Mesendoderm (in vitro differentiated cells): ENCODE data around the gene SMAP2.

ENCODE experiments used
- DNase-seq: peaks from one replicate; pipeline ENCODE4 v3.0.0; 2013
- H2AK5ac ChIP-seq: 2 replicates; pipeline ENCODE4 v1.6.1; 2013; ENCODE audit warnings: low read length, inconsistent platforms
- H2BK120ac ChIP-seq: 2 replicates; pipeline ENCODE4 v1.6.1; 2013; ENCODE audit warnings: low read depth, mild to moderate bottlenecking, low read length, moderate library complexity, mixed read lengths
- H2BK15ac ChIP-seq: replicated peaks from 2 replicates; pipeline ENCODE4 v1.6.1; 2013; ENCODE audit warnings: low read depth, mild to moderate bottlenecking, moderate library complexity
- H2BK5ac ChIP-seq: 2 replicates; pipeline ENCODE4 v1.6.1; 2013; ENCODE audit warnings: low read length, inconsistent platforms
- H3K18ac ChIP-seq: 2 replicates; pipeline ENCODE4 v1.6.1; 2013; ENCODE audit warnings: mild to moderate bottlenecking, low read length, mixed read lengths
- H3K23ac ChIP-seq: one replicate; pipeline ENCODE4 v1.6.1; 2013; ENCODE audit warnings: low read length
- H3K27ac ChIP-seq: 2 replicates; pipeline ENCODE4 v1.5.1; 2013; ENCODE audit warnings: low read depth, mild to moderate bottlenecking, inconsistent platforms, low read length, moderate library complexity
- H3K27me3 ChIP-seq: 2 replicates; pipeline ENCODE4 v1.6.1; 2013; ENCODE audit warnings: low read length, control low read depth, mild to moderate bottlenecking, inconsistent platforms; ENCODE audit not compliant: insufficient read depth, poor library complexity
- H3K36me3 ChIP-seq: 2 replicates; pipeline ENCODE4 v1.6.1; 2013; ENCODE audit warnings: low read length, inconsistent platforms; ENCODE audit not compliant: control insufficient read depth, insufficient read depth
- H3K4ac ChIP-seq: one replicate; pipeline ENCODE4 v1.6.1; 2013; ENCODE audit warnings: low read depth, mild to moderate bottlenecking, low read length, moderate library complexity
- H3K4me1 ChIP-seq: 2 replicates; pipeline ENCODE4 v1.6.1; 2013; ENCODE audit warnings: low read depth, low read length, inconsistent platforms; ENCODE audit not compliant: control insufficient read depth
- H3K4me2 ChIP-seq: 2 replicates; pipeline ENCODE4 v1.6.1; 2013; ENCODE audit warnings: low read length
- H3K4me3 ChIP-seq: 2 replicates; pipeline ENCODE4 v1.5.1; 2013; ENCODE audit warnings: mild to moderate bottlenecking, low read length
- H3K56ac ChIP-seq: one replicate; pipeline ENCODE4 v1.6.1; 2013; ENCODE audit warnings: low read length
- H3K79me1 ChIP-seq: 2 replicates; pipeline ENCODE4 v1.6.1; 2013; ENCODE audit warnings: low read length, inconsistent platforms
- H3K79me2 ChIP-seq: 2 replicates; pipeline ENCODE4 v1.6.1; 2013; ENCODE audit warnings: mild to moderate bottlenecking, low read length; ENCODE audit not compliant: control insufficient read depth, insufficient read depth
- H3K9ac ChIP-seq: 2 replicates; pipeline ENCODE4 v1.6.1; 2013; ENCODE audit warnings: low read length, inconsistent platforms
- H4K5ac ChIP-seq: one replicate; pipeline ENCODE4 v1.6.1; 2013; ENCODE audit warnings: low read length
- H4K8ac ChIP-seq: one replicate; pipeline ENCODE4 v1.6.1; 2013; ENCODE audit warnings: low read depth, mild to moderate bottlenecking, control low read depth, low read length, moderate library complexity
- WGBS: extraction: QIAGEN DNeasy Blood & Tissue Kit; methylation state at CpG from one replicate; pipeline ENCODE4 v1.1.7; 2013; ENCODE audit warnings: low lambda C conversion rate, missing lambda C conversion rate; ENCODE audit not compliant: insufficient coverage; ENCODE audit errors: extremely low coverage; 5-methylcytosine and 5-hydroxymethylcytosine counted together

The SMAP2 gene

DNA sequence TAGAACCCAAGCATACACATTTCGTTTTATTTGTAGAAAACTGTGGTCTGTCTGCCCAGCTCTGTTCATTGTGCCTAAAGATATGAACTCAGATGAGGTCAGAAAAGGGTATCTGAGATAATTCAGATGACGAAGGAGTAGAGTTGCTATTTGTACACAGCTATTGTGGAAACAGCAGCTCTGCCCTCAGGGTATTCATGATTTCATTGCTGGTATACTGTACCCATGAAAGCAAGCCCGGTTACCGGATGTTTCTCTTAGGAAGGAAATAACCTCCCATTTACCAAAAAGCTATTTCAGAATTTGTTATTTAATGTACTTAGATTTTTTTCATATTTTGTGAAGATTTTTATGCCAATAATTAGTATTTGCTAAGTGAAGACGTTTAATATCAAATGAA lies 37.8 kb downstream of the SMAP2 start:
- Histone ChIP-seq H2BK120ac (no peak overlapping the region), H2BK5ac (no peak overlapping the region), H3K4me3 (no peak overlapping the region), H3K4ac (no peak overlapping the region), H3K23ac (no peak overlapping the region), H3K4me1 (no peaks in the 10 kb centered on the region), H2BK15ac (no peak overlapping the region), H3K79me1 (no peaks in the 10 kb centered on the region), H3K18ac (no peak overlapping the region), H3K36me3 (no peaks in the 10 kb centered on the region), H3K27ac (no peak overlapping the region), H2AK5ac (no peak overlapping the region), H3K4me2 (no peak overlapping the region), H3K56ac (no peak overlapping the region), H3K9ac (no peak overlapping the region), H3K27me3 (no peaks in the 10 kb centered on the region), H4K5ac (no peak overlapping the region), H4K8ac (no peak overlapping the region), H3K79me2 (no peaks in the 10 kb centered on the region)
- DNase-seq: no peak
- WGBS: no CpG with 5 or more reads among the region's 5 CpGs

DNA sequence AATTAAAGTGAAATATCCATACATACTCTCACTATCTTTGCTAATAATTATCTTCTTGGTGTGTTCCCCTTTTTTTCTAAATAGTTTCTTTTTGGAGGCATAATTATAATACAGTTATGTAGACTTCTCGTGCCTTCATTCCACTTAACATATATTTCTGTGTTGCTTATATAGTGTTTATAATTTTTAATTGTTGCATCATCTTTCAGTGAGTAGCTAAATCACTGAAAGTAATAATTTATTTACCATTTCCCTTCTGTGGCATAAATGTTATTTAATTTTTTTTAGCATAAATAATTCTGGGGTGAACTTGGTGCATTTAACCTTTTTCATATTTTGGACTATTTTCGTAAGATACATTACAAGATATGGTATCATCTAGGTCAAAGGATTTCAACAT lies 38.3 kb downstream of the SMAP2 start:
- H3K79me1 ChIP-seq: no peaks in the 10 kb centered on the region
- no peak overlapping the region for H3K56ac ChIP-seq
- H2BK15ac ChIP-seq: no peak overlapping the region
- H3K4ac ChIP-seq: no peak overlapping the region
- H3K4me1 ChIP-seq: no peaks in the 10 kb centered on the region
- H4K5ac ChIP-seq: no peak overlapping the region
- H3K4me3 ChIP-seq: no peak overlapping the region
- no peak overlapping the region for H2BK5ac ChIP-seq
- no peaks in the 10 kb centered on the region for H3K27me3 ChIP-seq
- H3K4me2 ChIP-seq: no peak overlapping the region
- H3K9ac ChIP-seq: no peak overlapping the region
- DNase-seq: no peak
- no peak overlapping the region for H2BK120ac ChIP-seq
- H3K27ac ChIP-seq: no peak overlapping the region
- H2AK5ac ChIP-seq: no peak overlapping the region
- no CpG with 5 or more reads among the region's 2 CpGs for WGBS
- no peak overlapping the region for H3K18ac ChIP-seq
- H3K79me2 ChIP-seq: no peaks in the 10 kb centered on the region
- no peak overlapping the region for H4K8ac ChIP-seq
- H3K36me3 ChIP-seq: no peaks in the 10 kb centered on the region
- no peak overlapping the region for H3K23ac ChIP-seq

DNA sequence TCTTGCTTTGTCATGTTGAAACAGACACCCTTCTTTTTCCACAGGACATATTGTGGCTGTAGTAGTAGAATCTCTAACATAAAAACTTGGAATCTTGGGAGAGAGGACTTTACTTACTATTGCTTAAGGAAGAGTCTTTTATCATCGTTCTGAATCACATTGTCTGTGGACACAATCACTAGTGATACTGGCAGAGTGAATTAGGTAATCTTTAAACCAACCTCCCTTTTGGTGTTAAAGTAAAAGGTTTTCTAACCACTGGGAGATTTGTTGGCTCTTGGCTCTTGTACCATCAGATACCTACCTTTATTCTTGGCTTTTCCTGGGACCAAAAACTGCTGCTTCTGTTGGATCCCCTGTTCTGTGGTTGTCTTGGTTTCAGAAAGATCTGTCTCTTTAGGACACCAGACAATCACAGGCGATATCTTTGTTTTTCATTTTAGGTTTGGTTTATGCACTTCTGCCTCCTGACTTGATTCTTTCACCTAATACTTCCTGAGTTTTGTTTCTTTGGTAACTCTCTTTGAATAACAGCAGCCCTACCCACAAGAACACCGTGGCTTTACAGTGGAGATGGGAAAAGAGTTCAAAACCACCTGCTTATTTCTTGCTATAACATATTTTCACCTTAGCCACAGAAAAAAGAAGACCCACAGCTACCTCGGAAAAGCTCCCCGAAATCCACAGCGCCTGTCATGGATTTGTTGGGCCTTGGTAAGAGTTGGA lies 40.2 kb downstream of the SMAP2 start:
- Histone ChIP-seq H3K36me3 (no peaks in the 10 kb centered on the region), H3K9ac (no peak overlapping the region), H3K4me1 (no peaks in the 10 kb centered on the region), H3K23ac (no peak overlapping the region), H2BK15ac (no peak overlapping the region), H2BK120ac (no peak overlapping the region), H2BK5ac (no peak overlapping the region), H3K4me2 (no peak overlapping the region), H3K27me3 (no peaks in the 10 kb centered on the region), H3K4me3 (no peak overlapping the region), H4K8ac (no peak overlapping the region), H3K79me2 (no peaks in the 10 kb centered on the region), H2AK5ac (no peak overlapping the region), H3K4ac (no peak overlapping the region), H3K18ac (no peak overlapping the region), H3K27ac (no peak overlapping the region), H3K56ac (no peak overlapping the region), H3K79me1 (no peaks in the 10 kb centered on the region), H4K5ac (no peak overlapping the region)
- DNase-seq: no peak
- no CpG with 5 or more reads among the region's 6 CpGs for WGBS

- Histone ChIP-seq H4K8ac (no peak overlapping the region), H3K27me3 (no peaks in the 10 kb centered on the region), H3K18ac (no peak overlapping the region), H3K4me3 (no peak overlapping the region), H2BK5ac (no peak overlapping the region), H3K56ac (no peak overlapping the region), H4K5ac (no peak overlapping the region), H2AK5ac (no peak overlapping the region), H2BK15ac (no peak overlapping the region), H3K36me3 (no peaks in the 10 kb centered on the region), H3K23ac (no peak overlapping the region), H3K4ac (no peak overlapping the region), H3K9ac (no peak overlapping the region), H2BK120ac (no peak overlapping the region), H3K27ac (no peak overlapping the region), H3K4me2 (no peak overlapping the region), H3K4me1 (no peaks in the 10 kb centered on the region), H3K79me2 (no peaks in the 10 kb centered on the region), H3K79me1 (no peaks in the 10 kb centered on the region)
- WGBS: no CpG with 5 or more reads among the region's 3 CpGs
- no peak for DNase-seq
Measured at GRCh38 chr1:40414331-40414730, 40.8 kb downstream of the SMAP2 start.

- H3K18ac ChIP-seq: no peak overlapping the region
- no peak overlapping the region for H2AK5ac ChIP-seq
- no peak overlapping the region for H3K23ac ChIP-seq
- no peak overlapping the region for H4K8ac ChIP-seq
- H3K4me3 ChIP-seq: no peak overlapping the region
- no peaks in the 10 kb centered on the region for H3K79me1 ChIP-seq
- no peaks in the 10 kb centered on the region for H3K4me1 ChIP-seq
- H3K9ac ChIP-seq: no peak overlapping the region
- H3K27ac ChIP-seq: no peak overlapping the region
- H2BK15ac ChIP-seq: no peak overlapping the region
- DNase-seq: no peak
- no CpG with 5 or more reads among the region's 4 CpGs for WGBS
- no peak overlapping the region for H3K4me2 ChIP-seq
- no peak overlapping the region for H3K4ac ChIP-seq
- H4K5ac ChIP-seq: no peak overlapping the region
- no peak overlapping the region for H3K56ac ChIP-seq
- H3K79me2 ChIP-seq: no peaks in the 10 kb centered on the region
- no peaks in the 10 kb centered on the region for H3K36me3 ChIP-seq
- no peaks in the 10 kb centered on the region for H3K27me3 ChIP-seq
- no peak overlapping the region for H2BK5ac ChIP-seq
- no peak overlapping the region for H2BK120ac ChIP-seq
Measured at GRCh38 chr1:40416709-40417108, 43.2 kb downstream of the SMAP2 start.
